Stimulated activated CD8-positive, alpha-beta memory T cell treated with anti-CD3 and anti-CD28 coated beads, Interleukin-7, amount 100 ng/mL, for 48 hours (primary cell): ENCODE data around the gene PARP4.
"Not testable (repeated sequence)": the region's sequence is repeated elsewhere in the genome, so short reads cannot be mapped to it uniquely, and the experiment has no call there.

ENCODE experiments used
- DNase-seq, 2 donors: peaks; one replicate each; pipeline ENCODE4 v3.0.0-alpha.2; 2020; ENCODE audit warnings: low read depth in 1 of 2; ENCODE audit errors: extremely low read depth in 1 of 2

Gene PARP4

DNA sequence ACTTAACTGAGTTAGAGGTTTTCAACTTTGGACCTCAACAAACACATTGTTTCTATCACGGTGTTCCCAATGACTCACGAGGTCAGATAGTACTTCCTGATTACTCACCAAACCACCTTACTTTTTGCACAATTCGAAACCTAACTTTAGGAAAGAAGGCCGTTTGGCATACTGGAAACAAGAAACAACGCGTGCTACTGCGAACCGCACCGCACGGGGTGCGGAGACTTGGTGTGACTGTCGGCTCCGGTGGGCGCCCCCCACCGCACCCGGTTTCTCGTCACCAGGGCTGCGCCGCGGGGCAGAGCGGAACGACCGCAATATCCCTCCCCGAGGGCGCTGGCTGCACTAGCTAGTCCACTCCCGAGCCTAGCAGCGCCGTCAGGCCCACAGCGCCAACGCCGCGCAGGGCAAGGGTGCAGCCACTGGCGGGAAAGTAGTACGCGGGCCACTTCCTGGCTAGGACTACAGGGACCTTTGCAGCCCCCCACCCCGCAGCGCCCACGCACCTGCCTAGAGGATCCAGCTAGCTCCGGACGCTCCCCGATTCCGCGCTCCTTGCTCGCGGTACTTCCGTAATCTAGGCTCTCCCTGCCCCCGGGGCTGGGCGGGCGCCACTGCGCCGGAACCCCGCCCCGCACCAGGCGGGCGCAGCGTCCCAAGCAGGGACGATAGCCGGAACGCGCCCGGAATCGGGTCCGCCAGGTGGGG, at the start of gene PARP4:
Gene PARP4 (minus strand): TSS at position 582 of the 711 bp plus-strand sequence. CDS start 9,002 bp downstream, outside the sequence.
- DNase-seq: peak; percentile 55 to 59

DNA sequence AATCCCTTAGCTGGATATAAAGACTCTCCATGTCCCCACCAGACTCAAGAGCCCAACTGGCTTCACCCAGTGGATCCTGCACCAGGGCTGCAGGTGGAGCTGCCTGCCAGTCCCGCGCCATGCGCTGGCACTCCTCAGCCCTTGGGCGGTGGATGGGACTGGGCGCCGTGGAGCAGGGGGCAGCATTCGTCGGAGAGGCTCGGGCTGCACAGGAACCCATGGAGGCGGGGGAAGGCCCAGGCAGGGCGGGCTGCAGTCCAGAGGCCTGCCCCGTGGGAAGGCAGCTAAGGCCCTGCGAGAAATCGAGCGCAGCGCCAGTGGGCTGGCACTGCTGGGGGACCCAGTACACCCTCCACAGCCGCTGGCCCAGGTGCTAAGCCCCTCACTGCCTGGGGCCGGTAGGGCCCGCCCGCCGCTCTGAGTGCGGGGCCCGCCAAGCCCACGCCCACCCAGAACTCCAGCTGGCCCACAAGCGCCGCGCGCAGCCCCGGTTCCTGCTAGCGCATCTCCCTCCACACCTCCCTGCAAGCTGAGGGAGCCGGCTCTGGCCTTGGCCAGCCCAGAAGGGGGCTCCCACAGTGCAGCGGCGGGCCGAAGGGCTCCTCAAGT, 48.1 kb upstream of the PARP4 start:
- DNase-seq: not testable (repeated sequence)

GRCh38 chr13:24559431-24560218, 47.0 kb upstream of the PARP4 start:
- DNase-seq: not testable (repeated sequence)

GRCh38 chr13:24557081-24557480, 44.5 kb upstream of the PARP4 start:
- no peak for DNase-seq

GRCh38 chr13:24553892-24554291, 41.3 kb upstream of the PARP4 start:
- DNase-seq: not testable (repeated sequence)

DNA sequence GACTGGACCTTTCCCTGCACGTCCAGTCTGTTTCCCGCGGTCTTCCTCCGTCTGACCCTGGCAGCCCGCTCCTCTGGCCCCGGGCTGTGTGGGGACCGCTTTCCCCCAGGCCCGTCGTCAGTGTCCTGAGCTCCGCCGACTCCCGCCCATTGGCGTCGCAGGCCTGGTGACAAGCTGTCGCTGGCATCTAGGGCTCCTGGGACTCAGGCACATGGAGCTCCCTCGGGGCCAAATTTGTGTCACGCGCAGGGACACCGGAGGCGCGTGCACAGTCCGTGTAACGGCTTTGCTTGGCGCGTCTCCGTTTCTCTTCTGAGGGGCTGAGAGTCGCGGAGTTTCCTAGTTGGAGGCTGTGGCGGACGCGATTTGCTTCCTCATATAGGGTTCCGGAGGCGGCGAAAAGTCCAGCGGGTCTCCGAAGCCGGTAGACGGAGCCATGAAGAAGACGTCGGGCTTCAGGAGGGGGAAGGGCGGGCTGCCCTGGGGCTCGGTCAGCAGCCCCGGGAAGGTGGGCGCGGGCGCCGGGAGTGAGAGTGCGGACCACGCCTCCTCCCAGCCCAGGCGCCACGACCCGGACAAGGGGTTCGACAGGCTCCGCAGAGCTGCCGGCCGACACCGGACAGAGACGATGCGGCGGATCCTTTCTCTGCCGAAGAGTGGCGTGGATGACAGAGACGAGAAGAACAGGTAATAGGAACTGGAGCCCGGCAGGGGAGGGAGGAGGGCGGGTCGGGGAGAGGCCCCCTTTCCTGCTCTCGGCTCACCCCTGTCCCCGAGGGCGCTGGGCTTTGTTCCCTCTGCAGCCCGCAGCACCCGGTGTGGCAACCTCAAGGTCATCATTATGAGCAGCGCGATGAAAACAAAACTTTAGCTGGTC, 29.1 kb upstream of the PARP4 start:
- not testable (repeated sequence) for DNase-seq

DNA sequence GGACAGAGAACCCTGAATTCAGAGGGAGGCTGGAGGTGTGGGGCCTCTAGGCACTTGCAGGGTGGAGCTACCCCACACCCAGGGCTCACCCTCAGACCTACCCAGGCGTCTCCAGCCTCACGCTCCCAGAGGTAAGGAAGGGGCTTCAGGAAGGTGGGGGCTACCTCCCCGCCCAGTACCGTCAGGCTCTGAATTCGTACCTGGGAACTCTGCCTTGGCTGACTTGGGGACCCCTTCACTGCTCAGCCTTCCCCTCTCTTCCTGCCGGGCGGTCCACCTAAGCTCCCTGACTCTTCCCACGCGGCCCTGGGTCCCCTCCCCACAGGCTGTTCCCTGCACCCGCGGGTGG, 28.5 kb upstream of the PARP4 start:
- no peak for DNase-seq

- DNase-seq: no peak
These were observed 27.9 kb upstream of the PARP4 start for GRCh38 chr13:24540236-24541126.

DNA sequence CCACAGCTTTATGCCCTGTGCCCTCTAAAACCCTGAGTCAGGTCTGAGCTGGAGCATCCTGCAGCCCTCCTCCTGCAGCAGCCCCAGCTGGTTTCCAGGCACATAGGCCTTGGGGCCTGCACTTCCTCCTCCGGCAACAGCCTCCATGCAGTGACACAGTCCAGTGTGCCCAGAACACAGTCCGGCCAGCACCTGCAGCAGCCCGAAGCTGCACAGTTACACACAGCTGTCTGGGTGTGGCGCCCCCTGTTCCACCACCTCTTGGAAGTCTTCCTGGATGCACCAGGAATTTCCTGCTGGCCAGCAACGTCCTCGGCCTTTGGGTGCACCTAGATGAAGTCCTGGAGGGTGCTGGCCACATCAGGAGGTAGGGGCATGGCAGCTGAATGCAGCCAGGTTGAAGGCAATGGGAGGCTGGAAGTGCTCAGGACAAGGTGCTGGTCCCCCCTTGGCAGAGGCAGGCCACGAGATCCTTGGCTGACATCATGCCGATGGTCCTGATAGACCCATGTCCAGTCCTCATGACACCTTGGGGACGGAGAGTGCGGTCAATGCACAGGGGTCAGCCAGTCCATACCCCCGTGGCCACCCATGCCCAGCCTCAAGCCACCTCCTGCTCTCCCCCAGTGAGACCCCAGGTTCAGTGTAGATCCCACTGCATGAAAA, 27.1 kb upstream of the PARP4 start:
- DNase-seq: no peak

- no peak for DNase-seq
These were observed 16.9 kb upstream of the PARP4 start for GRCh38 chr13:24529478-24529877.

DNA sequence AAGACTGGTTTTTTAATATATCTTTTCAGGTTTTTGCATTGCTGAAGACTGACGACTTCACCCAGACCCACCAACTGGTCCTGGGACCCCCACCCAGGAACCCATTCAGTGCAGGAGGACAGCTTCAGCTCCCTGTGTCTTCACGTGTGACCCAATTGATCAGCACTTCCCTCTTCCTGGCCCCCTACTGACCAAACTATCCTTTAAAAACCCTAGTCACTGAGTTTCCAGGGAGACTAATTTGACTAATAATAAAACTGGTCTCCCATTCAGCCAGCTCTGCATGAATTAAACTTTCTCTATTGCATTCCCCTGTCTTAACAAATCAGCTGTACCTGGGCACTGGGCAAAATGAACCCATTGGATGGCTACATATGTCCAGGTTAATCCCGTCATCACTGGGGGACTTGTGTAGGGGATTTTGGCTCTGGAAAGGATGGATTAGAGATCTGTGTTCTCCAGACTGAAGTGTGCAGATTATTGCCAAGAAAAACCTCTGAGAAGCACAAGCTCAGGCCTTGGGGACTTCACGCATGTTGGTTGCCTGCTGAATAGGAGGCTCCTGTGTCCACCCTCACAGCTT, 16.3 kb upstream of the PARP4 start:
- no peak for DNase-seq

DNA sequence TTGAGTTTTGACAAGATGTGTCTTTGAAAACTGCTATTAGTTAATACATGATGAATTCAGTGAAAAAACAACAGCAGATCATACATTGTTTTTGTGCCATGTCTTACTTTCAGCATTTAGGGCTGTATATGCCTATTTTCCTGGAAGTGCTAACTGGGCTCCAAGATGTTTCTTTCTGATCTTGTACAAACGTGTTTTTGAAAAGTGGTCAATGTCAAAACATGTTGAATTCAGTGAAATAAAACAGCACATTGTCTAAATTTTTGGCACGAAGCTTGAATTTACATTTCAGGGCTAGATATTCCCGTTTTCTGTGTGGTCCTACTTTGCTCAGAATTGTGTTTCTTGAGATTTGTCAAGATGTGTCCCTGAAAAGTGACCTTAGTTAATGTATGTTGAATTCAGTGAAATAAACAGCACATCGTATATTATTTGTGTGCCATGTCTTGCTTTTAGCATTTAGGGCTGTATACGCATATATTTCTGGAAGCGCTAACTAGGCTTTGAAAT, 14.7 kb upstream of the PARP4 start:
- DNase-seq: no peak

GRCh38 chr13:24520733-24521132, 8.2 kb upstream of the PARP4 start:
- DNase-seq: no peak

DNA sequence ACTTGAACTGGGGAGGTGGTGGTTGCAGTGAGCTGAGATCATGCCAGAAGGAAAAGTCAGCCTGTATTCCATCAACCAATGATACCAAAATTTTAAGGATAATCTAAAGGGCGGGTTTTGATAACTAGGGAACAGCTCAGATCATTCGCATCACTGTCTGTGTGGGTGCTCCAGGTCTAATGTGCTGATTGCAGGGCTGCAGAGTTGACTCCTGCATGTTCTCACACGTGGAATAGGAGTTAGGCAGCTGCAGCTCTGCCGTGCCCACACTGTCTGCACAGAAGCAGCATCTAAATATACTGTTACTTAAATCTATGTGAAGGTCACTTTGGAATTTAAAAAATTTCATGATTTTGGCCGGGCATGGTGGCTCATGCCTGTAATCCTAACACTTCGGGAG, 4.3 kb upstream of the PARP4 start:
- no peak for DNase-seq

DNA sequence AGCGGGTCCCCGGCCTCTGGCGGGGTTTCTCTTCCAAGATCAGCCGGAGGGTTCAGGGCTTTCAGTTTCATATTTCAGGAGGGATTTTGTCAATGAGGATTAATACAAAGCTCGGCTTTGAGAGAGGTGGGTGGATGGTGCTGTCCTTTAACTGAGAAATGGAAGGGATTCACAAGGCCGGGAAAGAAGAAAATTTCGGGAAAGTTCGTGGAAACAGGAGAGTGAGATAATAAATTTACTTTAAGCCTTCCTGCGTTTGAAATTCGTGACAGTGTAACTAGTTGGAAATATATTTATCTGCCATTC, 283 bp upstream of the PARP4 start:
- no peak for DNase-seq

DNA sequence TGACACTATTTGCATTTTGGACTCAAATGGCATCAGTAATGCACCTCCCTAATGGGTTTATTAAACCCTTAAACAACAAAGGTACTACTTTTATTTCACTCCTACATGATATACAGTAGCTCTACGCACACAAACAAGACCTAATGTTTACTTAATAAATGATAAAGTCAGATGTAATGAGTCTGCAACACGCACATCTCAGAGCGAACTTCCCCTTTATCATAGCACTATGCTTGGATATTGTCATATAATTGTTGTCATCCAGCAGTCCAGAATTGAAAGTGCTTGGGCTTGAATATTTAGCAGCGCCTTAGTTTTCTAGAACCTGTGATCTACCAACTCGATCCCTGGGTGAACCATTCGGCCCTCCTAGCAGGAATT, 772 bp downstream of the PARP4 start:
- DNase-seq: no peak

DNA sequence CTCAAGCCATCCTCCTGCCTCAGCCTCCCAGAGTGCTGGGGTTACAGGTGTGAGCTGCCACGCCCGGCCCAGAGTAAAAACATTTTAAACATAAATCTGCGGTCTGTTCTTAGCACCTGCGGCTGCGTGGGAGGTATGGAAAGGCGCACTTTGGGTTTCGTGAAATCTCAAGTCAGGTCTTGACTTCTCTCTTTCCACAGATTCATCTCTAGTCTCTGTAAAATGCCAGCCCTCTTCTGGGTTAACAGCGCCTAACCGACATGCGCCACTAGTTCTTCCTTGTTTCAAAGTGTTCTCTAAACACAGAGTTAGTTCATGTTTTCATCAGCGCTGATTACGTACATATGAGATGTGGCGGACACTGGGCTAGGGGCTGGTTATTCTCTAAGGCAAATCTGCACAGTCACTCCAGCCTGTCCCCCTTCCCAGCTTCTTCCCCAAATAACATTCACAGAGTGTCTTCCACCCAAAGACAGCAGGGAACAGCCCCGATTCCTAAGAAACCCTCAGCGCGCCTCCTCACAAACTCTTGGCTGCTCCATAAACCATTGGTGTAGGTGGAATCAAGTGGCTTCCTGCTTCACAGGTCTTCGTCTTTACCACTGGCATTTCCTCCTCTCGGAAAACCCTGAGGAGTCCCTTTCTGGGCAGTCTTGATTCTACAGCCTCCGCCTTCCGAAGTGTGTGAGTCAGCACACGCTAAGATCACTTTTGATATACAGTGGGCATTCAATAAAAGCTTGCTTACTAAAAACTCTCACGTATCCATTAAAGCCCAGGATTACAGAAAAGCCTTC, 1.4 kb downstream of the PARP4 start:
- peak; percentile 50 to 74 for DNase-seq

DNA sequence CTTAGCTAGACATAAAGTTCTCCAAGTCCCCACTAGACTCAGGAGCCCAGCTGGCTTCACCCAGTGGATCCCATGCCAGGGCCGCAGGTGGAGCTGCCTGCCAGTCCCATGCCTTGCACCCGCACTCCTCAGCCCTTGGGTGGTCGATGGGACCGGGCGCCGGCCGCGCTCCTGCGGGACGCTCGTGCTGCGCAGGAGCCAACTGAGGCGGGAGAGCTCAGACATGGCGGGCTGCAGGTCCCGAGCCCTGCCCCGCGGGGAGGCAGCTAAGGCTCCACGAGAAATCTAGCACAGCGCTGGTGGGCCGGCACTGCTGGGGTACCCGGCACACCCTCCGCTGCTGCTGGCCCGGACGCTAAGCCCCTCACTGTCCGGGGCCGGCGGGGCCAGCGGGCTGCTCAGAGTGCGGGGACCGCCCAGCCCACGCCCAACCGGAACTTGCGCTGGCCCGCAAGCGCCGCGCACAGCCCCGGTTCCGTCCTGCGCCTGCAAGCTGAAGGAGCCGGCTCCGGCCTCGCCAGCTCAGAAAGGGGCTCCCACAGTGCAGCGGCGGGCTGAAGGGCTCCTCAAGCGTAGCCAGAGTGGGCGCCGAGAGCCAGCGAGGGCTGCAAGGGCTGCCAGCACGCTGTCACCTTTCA, 5.8 kb downstream of the PARP4 start:
- no peak for DNase-seq
